ENCODE results near the gene EGFL7.

EGFL7 gene

GRCh38 chr9:136667214-136667939 lies 4.7 kb downstream of the EGFL7 start:
- Histone ChIP-seq H3K36me3 (ENCODE audit: control insufficient read depth, low read length) (no peaks in the 10 kb centered on the region), H4K20me1 (ENCODE audit: control insufficient read depth, insufficient read depth, low read depth, low read length) (no peaks in the 10 kb centered on the region), H3K79me2 (ENCODE audit: control insufficient read depth, low read length) (no peaks in the 10 kb centered on the region), H3K9me2 (replicated peaks; ENCODE audit: control insufficient read depth, low read length) (no peaks in the 10 kb centered on the region), H3F3A (ENCODE audit: control insufficient read depth, insufficient read depth) (no peaks in the 10 kb centered on the region), H3K27ac (ENCODE audit: low read depth, low read length) (no peak overlapping the region), H3K27me3 (ENCODE audit: control insufficient read depth, low read length) (peaks cover 61% of the 10 kb centered on the region), H3K4me3 (ENCODE audit: low read length) (no peak overlapping the region), H3K4me2 (ENCODE audit: low read length) (no peak overlapping the region), H3K4me1 (ENCODE audit: control insufficient read depth, low read length) (peaks cover 9% of the 10 kb centered on the region), H3K9me3 (ENCODE audit: control insufficient read depth, insufficient read depth, low read length) (no peaks in the 10 kb centered on the region)
- TF ChIP-seq EZH2phosphoT487 (IDR thresholded peaks at IDR 0.05; ENCODE audit: borderline replicate concordance, low read length): no peak
- TF ChIP-seq, protein P1, sequence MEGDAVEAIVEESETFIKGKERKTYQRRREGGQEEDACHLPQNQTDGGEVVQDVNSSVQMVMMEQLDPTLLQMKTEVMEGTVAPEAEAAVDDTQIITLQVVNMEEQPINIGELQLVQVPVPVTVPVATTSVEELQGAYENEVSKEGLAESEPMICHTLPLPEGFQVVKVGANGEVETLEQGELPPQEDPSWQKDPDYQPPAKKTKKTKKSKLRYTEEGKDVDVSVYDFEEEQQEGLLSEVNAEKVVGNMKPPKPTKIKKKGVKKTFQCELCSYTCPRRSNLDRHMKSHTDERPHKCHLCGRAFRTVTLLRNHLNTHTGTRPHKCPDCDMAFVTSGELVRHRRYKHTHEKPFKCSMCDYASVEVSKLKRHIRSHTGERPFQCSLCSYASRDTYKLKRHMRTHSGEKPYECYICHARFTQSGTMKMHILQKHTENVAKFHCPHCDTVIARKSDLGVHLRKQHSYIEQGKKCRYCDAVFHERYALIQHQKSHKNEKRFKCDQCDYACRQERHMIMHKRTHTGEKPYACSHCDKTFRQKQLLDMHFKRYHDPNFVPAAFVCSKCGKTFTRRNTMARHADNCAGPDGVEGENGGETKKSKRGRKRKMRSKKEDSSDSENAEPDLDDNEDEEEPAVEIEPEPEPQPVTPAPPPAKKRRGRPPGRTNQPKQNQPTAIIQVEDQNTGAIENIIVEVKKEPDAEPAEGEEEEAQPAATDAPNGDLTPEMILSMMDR (IDR thresholded peaks at IDR 0.05; ENCODE audit: low read depth, low read length, poor library complexity, severe bottlenecking): no peak

DNA sequence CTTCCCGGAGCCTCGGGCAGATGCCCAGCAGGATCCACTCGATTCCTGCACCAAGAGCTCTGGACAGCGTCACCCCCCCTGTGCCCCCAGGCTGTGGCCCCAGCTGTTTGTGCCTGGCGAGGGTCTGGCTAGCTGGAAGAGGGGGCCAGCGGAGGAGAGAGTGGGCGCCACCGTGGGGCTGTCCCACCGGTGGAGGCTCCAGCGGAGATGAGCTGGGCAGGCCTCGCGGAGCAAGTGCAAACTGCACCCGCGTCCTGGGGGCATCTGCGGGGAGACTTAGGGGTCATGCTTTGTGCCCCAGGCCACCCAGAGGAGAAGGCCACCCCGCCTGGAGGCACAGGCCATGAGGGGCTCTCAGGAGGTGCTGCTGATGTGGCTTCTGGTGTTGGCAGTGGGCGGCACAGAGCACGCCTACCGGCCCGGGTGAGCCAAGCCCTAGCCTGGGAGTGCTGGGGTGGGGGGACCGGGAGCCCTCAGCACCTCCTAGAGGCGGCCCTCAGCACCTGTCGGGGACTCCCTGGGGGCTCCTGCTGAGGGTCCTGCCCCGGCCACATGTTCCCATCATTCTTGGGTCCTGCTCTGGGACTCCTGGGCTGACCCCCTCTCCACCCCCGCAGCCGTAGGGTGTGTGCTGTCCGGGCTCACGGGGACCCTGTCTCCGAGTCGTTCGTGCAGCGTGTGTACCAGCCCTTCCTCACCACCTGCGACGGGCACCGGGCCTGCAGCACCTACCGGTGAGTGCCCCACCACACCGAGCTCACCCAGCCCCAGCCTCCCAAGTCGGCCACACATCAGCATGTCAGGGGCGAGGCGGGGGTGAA lies 5.4 kb downstream of the EGFL7 start:
- H3K27me3 ChIP-seq (ENCODE audit: control insufficient read depth, low read length): peaks cover 61% of the 10 kb centered on the region
- peak overlapping the region; percentile 46; the same call in 1 of the 2 replicates for H3K4me2 ChIP-seq (ENCODE audit: low read length)
- H3F3A ChIP-seq (ENCODE audit: control insufficient read depth, insufficient read depth): no peaks in the 10 kb centered on the region
- TF ChIP-seq, protein P1 (IDR thresholded peaks at IDR 0.05; ENCODE audit: low read depth, low read length, poor library complexity, severe bottlenecking): peak; percentile 33
- TF ChIP-seq EZH2phosphoT487 (IDR thresholded peaks at IDR 0.05; ENCODE audit: borderline replicate concordance, low read length): no peak
- no peaks in the 10 kb centered on the region for H3K36me3 ChIP-seq (ENCODE audit: control insufficient read depth, low read length)
- no peaks in the 10 kb centered on the region for H4K20me1 ChIP-seq (ENCODE audit: control insufficient read depth, insufficient read depth, low read depth, low read length)
- no peaks in the 10 kb centered on the region for H3K9me3 ChIP-seq (ENCODE audit: control insufficient read depth, insufficient read depth, low read length)
- H3K9me2 ChIP-seq (replicated peaks; ENCODE audit: control insufficient read depth, low read length): no peaks in the 10 kb centered on the region
- no peaks in the 10 kb centered on the region for H3K79me2 ChIP-seq (ENCODE audit: control insufficient read depth, low read length)
- H3K27ac ChIP-seq (ENCODE audit: low read depth, low read length): no peak overlapping the region
- no peak overlapping the region for H3K4me3 ChIP-seq (ENCODE audit: low read length)
- peaks cover 9% of the 10 kb centered on the region for H3K4me1 ChIP-seq (ENCODE audit: control insufficient read depth, low read length)

DNA sequence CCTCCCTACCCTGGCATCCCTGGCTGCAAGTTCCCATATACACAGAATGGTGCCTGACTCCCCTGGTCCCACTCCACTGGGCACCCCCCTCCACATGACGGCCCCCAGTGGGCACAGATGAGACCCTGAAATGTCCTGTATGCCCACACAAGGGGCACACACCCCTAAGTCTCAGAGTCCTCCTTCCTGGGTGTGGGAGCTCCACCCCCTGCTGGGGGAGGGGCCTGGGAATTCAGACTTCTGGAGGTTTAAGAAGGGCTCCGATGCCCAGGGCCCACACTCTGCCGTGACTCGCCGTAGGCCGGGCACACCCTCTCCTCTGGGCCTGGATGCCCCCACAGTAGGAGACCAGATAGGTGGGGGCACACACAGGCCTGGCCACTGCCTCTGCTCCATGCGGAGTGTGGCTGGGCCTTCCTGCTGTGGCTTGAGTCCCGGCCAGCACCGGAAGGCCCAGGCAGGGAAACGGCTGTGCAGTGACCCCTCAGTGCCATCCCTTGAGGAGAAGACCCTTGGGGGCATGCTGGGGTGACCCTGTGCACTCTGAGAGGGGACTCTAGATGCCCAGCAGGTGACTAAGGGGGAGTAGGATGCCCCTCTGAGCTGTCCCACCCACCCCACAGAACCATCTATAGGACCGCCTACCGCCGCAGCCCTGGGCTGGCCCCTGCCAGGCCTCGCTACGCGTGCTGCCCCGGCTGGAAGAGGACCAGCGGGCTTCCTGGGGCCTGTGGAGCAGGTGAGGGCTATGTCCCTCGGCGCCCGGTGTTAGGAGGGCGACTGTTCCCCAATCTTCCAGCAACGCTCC lies 6.5 kb downstream of the EGFL7 start:
- Histone ChIP-seq H3K4me1 (ENCODE audit: control insufficient read depth, low read length) (peaks cover 9% of the 10 kb centered on the region), H3K79me2 (ENCODE audit: control insufficient read depth, low read length) (no peaks in the 10 kb centered on the region), H3K27ac (ENCODE audit: low read depth, low read length) (no peak overlapping the region), H3K27me3 (ENCODE audit: control insufficient read depth, low read length) (peaks cover 53% of the 10 kb centered on the region), H3K4me3 (ENCODE audit: low read length) (peak overlapping the region; percentile 25; the same call in 1 of the 2 replicates), H3K9me2 (replicated peaks; ENCODE audit: control insufficient read depth, low read length) (no peaks in the 10 kb centered on the region), H3F3A (ENCODE audit: control insufficient read depth, insufficient read depth) (no peaks in the 10 kb centered on the region), H3K4me2 (ENCODE audit: low read length) (peak overlapping the region; percentile 46), H4K20me1 (ENCODE audit: control insufficient read depth, insufficient read depth, low read depth, low read length) (no peaks in the 10 kb centered on the region), H3K36me3 (ENCODE audit: control insufficient read depth, low read length) (no peaks in the 10 kb centered on the region; the same call in 1 of the 2 replicates), H3K9me3 (ENCODE audit: control insufficient read depth, insufficient read depth, low read length) (no peaks in the 10 kb centered on the region)
- TF ChIP-seq EZH2phosphoT487 (IDR thresholded peaks at IDR 0.05; ENCODE audit: borderline replicate concordance, low read length): no peak
- TF ChIP-seq, protein P1 (IDR thresholded peaks at IDR 0.05; ENCODE audit: low read depth, low read length, poor library complexity, severe bottlenecking): no peak

Measured in DOHH2 (cell line).